DMS153 treated with DMSO at 0.1 percent for 48 hours (cell line): Measurements from ENCODE around the gene CHP2.
"Not testable (repeated sequence)": the region's sequence is repeated elsewhere in the genome, so short reads cannot be mapped to it uniquely, and the experiment has no call there.

ENCODE experiments used
- DNase-seq: peaks from one replicate; lab custom pipeline; 2025; ENCODE audit not compliant: unreplicated experiment; lab: John Stamatoyannopoulos, UW

CHP2 gene

DNA sequence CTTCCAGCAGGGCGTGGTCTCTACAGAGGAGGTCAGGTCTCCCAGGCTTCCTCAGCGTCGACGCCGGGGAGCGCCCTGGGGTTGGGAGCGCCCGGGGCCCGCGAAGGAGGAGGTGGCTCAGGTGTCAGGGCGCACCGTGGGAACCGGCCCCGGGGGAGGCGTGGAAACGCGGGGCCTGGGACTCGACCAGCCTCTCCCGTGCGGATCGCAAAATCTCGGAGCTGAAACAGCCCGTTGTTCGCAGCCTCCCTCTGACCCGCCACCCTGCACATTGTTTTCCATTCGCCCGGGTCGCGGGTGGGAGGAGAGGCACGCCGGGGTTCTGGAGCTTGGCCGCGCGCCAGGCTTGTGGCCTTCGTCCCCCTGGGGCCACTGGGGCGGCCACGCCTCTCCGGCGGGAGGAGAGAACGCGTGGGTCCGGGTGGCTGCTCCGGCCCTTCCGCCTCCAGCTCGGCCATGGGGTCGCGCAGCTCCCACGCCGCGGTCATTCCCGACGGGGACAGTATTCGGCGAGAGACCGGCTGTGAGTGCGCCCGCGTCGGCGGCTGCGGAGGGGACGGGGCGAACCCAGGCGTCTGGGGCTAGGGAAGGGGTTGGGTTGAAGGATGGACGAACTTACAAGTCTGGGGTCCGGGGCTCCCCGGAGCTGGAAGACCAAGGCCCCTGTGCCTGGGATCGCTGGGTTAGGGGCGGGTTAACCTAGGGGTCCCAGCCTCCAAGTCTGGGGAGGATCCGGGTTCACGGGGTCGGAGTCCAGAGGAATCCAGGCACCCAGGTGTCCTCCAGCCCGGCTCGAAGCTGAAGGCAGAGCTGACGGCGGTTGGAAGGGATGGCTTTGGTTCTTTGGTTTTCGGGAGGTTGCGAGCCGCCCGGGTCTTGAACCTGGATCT lies at the start of gene CHP2:
Gene CHP2, plus strand, starts transcription at position 433 of the 890 bp plus-strand sequence. Its CDS starts 24 bp downstream, at position 457.
- DNase-seq = no peak

DNA sequence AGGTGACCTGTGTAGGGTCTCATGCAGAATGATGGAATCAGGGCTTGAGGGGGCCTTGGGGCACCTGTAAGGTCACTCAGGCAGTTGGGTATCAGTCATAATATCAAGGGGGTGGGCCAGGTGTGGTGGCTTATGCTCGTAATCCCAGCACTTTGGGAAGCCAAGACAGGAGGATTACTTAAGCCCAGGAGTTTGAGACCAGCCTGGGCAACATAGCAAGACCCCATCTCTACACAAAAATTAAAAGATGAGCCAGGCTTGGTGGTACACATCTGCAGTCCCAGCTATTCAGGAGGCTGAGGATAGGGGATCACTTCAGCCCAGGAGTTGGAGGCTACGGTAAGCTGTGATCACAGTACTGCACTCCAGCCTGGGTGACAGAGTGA lies 49.3 kb upstream of the CHP2 start:
- DNase-seq = no peak

- DNase-seq = no peak
Measured at GRCh38 chr16:23706439-23706838, 48.4 kb upstream of the CHP2 start.

DNA sequence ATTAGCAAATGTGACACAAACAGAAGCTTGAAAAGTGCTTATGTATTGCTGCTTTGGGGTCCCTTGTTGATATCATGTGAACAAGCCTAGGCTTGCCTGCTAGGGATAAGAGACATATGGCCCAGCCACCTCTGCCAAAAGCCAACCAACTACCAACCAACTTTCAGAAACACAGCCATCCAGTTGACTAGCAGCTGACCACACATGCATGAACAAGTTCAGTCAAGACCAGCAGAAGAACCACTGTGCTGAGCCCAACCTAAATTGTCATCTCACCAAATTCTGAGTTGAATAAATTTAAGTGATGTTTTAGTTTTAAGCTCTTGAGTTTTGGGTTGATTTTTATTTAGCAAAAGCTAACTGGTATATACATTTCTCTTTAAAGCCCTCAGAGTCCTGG lies 45.3 kb upstream of the CHP2 start:
- no peak for DNase-seq

GRCh38 chr16:23710008-23710407 lies 44.8 kb upstream of the CHP2 start:
- no peak for DNase-seq

GRCh38 chr16:23710504-23710903 lies 44.3 kb upstream of the CHP2 start:
- DNase-seq = no peak

DNA sequence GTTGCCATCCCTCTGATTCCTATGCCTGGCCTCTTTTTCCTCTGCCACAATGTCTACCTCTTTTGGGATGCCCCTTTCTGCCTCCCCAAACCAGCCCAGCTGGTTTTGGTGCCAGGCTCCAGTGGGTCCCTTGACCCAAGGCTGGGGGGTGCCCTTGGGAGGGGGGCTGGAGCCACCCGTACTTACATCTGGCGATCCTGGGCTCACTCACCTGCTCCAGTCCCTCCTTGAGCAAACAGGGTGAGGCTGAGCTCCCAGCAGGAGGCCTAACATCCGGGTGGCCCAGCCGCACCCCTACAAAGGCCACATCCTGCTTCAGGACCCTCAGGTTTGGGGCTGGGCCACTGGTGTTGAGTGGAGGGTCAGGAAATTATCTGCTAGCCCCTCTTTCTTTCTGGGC lies 43.0 kb upstream of the CHP2 start:
- DNase-seq = no peak

GRCh38 chr16:23712976-23713375 lies 41.9 kb upstream of the CHP2 start, which contains the start of gene ERN2:
Gene ERN2 (minus strand): TSS chr16:23713222. CDS start chr16:23713187, 35 bp downstream.
- DNase-seq = no peak

- DNase-seq = no peak
Measured at GRCh38 chr16:23716484-23716883, 38.3 kb upstream of the CHP2 start.

DNA sequence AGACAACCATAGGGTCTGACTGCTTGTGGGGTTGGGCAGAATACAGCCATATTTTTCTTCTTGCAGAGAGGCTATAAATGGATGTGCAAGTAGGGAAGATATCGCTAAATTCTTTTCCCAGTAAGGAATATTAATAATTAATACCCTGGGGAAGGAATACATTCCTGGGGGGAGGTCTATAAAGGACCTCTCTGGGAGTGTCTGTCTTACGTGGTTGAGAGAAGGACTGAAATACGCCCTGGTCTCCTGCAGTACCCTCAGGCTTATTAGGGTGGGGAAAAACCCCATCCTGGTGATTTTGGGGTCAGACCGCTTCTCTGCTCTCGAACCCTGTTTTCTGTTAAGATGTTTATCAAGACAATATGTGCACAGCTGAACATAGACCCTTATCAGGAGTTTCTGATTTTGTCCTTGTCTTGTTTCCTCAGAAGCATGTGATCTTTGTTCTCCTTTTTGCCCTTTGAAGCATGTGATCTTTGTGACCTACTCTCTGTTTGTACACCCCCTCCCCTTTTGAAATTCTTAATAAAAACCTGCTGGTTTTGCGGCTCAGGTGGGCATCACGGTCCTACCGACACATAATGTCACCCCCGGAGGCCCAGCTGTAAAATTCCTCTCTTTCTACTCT lies 32.1 kb upstream of the CHP2 start:
- DNase-seq = not testable (repeated sequence)

- DNase-seq = no peak
Measured at GRCh38 chr16:23724096-23724784, 30.6 kb upstream of the CHP2 start.

DNA sequence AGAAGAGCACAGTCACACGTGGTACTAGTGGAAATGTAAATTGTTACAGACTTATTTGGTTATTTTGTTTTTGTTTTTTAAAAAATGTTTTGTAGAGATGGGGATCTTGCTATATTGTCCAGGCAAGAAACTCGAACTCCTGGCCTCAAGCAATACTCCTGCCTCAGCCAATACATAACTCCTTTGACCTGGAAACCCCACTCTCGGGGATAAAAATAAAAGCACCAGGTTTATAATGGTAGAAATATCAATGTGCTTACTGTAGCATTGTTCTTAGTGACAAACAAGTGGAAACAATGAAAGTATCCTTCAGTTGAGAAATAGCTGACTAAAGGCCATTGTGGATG lies 30.1 kb upstream of the CHP2 start:
- no peak for DNase-seq

GRCh38 chr16:23726710-23727109 lies 28.1 kb upstream of the CHP2 start:
- no peak for DNase-seq

GRCh38 chr16:23728112-23728477 lies 26.7 kb upstream of the CHP2 start:
- no peak for DNase-seq

GRCh38 chr16:23729503-23730424 lies 25.1 kb upstream of the CHP2 start:
- no peak for DNase-seq

DNA sequence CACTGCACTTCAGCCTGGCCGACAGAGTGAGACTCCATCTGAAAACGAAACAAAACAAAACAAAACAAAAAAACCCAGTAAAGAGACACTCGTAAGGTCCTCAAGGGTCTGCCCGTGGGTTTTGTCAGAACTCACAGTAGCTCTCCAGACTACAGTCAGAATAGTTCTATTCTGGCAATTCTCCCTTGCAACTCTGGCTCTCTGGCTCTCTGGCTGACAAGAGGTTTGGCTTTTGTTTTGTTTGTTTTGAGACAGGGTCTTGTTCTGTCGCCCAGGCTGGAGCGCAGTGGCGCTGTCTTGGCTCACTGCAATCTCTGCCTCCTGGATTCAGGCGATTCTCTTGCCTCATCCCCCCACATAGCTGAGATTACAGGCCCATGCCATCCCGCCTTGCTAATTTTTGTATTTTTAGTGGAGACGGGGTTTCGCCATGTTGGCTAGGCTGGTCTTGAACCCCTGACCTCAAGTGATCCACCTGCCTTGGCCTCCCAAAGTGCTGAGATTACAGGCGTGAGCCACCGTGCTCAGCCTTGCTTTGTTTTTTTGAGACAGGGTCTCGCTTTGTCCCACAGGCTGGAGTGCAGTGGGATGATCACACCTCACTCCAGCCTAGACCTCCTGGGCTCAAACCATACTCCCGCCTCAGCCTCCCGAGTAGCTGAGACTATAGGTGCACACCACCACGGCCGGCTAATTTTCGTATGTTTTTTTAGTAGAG lies 20.5 kb upstream of the CHP2 start:
- no peak for DNase-seq

DNA sequence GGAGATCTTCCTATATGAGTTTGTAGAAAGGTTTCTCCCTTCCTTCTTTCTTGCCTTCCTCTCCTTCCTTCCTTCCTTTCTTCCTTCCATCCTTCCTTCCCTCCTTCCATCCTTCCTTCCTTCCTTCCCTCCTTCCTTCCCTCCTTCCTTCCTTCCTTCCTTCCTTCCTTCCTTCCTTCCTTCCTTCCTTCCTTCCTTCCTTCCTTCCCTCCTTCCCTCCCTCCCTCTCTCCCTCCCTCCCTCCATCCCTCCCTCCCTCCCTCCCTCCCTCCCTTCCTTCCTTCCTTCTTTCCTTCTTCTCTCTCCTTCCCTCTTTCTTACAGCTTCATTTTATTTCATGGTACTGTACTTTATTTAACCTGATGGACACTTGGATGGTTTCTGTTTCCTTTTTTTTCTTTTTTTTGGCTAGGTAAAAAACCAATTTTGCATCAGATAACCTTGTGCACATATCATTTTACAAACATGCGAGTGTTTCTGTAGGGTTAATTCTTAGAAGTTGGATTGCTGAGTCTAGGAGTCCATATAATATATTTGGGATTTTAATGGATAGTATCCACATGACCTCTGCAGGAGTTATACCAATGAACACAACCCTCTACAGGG lies 17.3 kb upstream of the CHP2 start:
- DNase-seq = not testable (repeated sequence)

- no peak for DNase-seq
Measured at GRCh38 chr16:23739516-23739915, 15.3 kb upstream of the CHP2 start.

DNA sequence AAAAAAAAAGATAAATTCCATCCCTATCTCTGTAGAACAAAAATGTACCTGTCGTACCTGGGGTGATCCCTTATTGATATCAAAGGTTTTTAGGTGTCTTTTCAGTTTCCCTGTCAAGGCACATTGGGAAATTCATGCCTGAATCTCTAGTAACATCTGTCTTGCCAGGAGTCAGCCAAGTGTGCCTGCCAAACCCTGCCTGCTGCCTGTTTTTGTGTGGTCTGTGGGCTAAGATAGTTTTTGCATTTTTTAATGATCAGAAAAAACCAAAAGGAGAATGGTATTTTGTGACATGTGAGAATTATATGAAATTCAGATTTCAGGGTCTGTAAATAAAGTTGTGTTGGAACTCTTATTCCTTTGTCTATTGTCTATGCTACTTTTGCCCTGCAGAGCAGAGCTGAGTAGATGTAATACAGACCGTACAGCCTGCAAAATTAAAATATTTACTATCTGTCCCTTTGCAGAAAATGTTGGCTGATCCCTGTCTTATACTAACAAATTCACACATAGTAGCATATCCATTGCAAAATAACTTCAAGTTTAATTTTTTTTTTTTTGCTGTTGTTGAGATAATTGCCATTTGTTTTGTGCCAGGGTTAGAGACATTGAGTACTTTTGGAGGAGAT lies 13.0 kb upstream of the CHP2 start:
- DNase-seq = no peak
